Body of pancreas (tissue), 4 donors: ENCODE results near the gene KCNH1.

Experiments
- POLR2A ChIP-seq, 3 donors: fragments of 450-650 bp; IDR thresholded peaks; one replicate each; pipeline ENCODE4 v1.6.1; 2016; ENCODE audit warnings: antibody characterized with exemption in 3 of 3, mild to moderate bottlenecking in 2 of 3
- TF ChIP-seq, protein P1 (sequence below), 7 experiments: fragments of 450-650 bp in 4 of 7; fragments of 200-600 bp in 3 of 7; sonication (generic) in 3 of 7; IDR thresholded peaks; one replicate each; pipeline ENCODE4 v1.5.1; 2016 to 2019; ENCODE audit warnings: antibody characterized with exemption in 7 of 7

DNA sequence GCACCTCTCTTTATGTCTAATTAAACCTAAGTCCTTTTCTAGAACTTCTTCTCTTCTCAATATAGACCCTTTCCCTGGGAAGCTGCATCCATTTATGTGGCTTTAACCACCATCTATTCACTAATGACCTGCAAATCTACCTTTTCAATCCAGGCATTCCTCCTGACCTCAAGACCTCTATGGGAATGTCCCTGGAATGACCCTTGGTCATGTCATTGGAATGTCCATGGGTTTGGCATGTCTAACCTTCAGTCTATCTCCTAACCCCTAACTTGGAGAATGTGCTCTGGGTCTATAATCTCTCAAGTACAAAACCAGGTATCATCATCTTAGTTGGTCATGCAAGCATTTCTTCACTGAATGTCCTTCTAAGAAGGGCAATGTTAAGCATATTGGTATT lies 196.1 kb downstream of the KCNH1 start:
- TF ChIP-seq, protein P1, sequence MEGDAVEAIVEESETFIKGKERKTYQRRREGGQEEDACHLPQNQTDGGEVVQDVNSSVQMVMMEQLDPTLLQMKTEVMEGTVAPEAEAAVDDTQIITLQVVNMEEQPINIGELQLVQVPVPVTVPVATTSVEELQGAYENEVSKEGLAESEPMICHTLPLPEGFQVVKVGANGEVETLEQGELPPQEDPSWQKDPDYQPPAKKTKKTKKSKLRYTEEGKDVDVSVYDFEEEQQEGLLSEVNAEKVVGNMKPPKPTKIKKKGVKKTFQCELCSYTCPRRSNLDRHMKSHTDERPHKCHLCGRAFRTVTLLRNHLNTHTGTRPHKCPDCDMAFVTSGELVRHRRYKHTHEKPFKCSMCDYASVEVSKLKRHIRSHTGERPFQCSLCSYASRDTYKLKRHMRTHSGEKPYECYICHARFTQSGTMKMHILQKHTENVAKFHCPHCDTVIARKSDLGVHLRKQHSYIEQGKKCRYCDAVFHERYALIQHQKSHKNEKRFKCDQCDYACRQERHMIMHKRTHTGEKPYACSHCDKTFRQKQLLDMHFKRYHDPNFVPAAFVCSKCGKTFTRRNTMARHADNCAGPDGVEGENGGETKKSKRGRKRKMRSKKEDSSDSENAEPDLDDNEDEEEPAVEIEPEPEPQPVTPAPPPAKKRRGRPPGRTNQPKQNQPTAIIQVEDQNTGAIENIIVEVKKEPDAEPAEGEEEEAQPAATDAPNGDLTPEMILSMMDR (IDR thresholded peaks at IDR 0.05), result no peak
- TF ChIP-seq POLR2A (IDR thresholded peaks at IDR 0.05), result no peak
